ENCODE measurements around the gene PMM1.
"Not testable (repeated sequence)": the region's sequence is repeated elsewhere in the genome, so short reads cannot be mapped to it uniquely, and the experiment has no call there.

PMM1 gene

GRCh38 chr22:41589391-41590241 lies at the start of gene PMM1:
Gene PMM1 (minus strand): TSS chr22:41589840. CDS start chr22:41589805, 35 bp downstream.
- H3K4me3 ChIP-seq (ENCODE audit: control insufficient read depth, low read depth, low read length): peak within 1 kb of the TSS; percentile 100
- DNase-seq (ENCODE audit: low read depth): peak; percentile 97
- no peak for TF ChIP-seq CTCF (IDR thresholded peaks at IDR 0.05; ENCODE audit: control insufficient read depth, insufficient read depth, low read depth, low read length, missing control alignments)

- DNase-seq (ENCODE audit: low read depth): no peak
- H3K4me3 ChIP-seq (ENCODE audit: control insufficient read depth, low read depth, low read length): no peak overlapping the region
- TF ChIP-seq CTCF (IDR thresholded peaks at IDR 0.05; ENCODE audit: control insufficient read depth, insufficient read depth, low read depth, low read length, missing control alignments): no peak
Observed at GRCh38 chr22:41638748-41639147, 49.1 kb upstream of the PMM1 start.

- DNase-seq (ENCODE audit: low read depth): no peak
- H3K4me3 ChIP-seq (ENCODE audit: control insufficient read depth, low read depth, low read length): no peak overlapping the region
- TF ChIP-seq CTCF (IDR thresholded peaks at IDR 0.05; ENCODE audit: control insufficient read depth, insufficient read depth, low read depth, low read length, missing control alignments): no peak
Observed at GRCh38 chr22:41638124-41638523, 48.5 kb upstream of the PMM1 start.

GRCh38 chr22:41637623-41638022 lies 48.0 kb upstream of the PMM1 start:
- not testable (repeated sequence) for DNase-seq (ENCODE audit: low read depth); H3K4me3 ChIP-seq (ENCODE audit: control insufficient read depth, low read depth, low read length)

GRCh38 chr22:41636467-41636866 lies 46.8 kb upstream of the PMM1 start:
- no peak for DNase-seq (ENCODE audit: low read depth)
- no peak overlapping the region for H3K4me3 ChIP-seq (ENCODE audit: control insufficient read depth, low read depth, low read length)
- TF ChIP-seq CTCF (IDR thresholded peaks at IDR 0.05; ENCODE audit: control insufficient read depth, insufficient read depth, low read depth, low read length, missing control alignments): no peak

- DNase-seq (ENCODE audit: low read depth); H3K4me3 ChIP-seq (ENCODE audit: control insufficient read depth, low read depth, low read length): not testable (repeated sequence)
Observed at GRCh38 chr22:41634610-41635009, 45.0 kb upstream of the PMM1 start.

GRCh38 chr22:41631615-41632014 lies 42.0 kb upstream of the PMM1 start:
- not testable (repeated sequence) for DNase-seq (ENCODE audit: low read depth); H3K4me3 ChIP-seq (ENCODE audit: control insufficient read depth, low read depth, low read length)

- DNase-seq (ENCODE audit: low read depth); H3K4me3 ChIP-seq (ENCODE audit: control insufficient read depth, low read depth, low read length): not testable (repeated sequence)
Observed at GRCh38 chr22:41631115-41631514, 41.5 kb upstream of the PMM1 start.

GRCh38 chr22:41625577-41625976 lies 35.9 kb upstream of the PMM1 start:
- no peak for DNase-seq (ENCODE audit: low read depth)
- TF ChIP-seq CTCF (IDR thresholded peaks at IDR 0.05; ENCODE audit: control insufficient read depth, insufficient read depth, low read depth, low read length, missing control alignments): no peak
- no peak overlapping the region for H3K4me3 ChIP-seq (ENCODE audit: control insufficient read depth, low read depth, low read length)
